Mucosa of rectum (tissue), 2 donors: ENCODE results near the gene ADAD1.
"Not testable (repeated sequence)": the region's sequence is repeated elsewhere in the genome, so short reads cannot be mapped to it uniquely, and the experiment has no call there.

Source experiments
- H3K27ac ChIP-seq, 2 donors: one replicate each; pipeline ENCODE4 v1.7.0; 2013; ENCODE audit warnings: inconsistent platforms in 2 of 2, low read depth in 2 of 2, low read length in 2 of 2
- H3K27me3 ChIP-seq, 2 donors: one replicate each; pipeline ENCODE4 v1.7.0; 2013; ENCODE audit warnings: low read length in 2 of 2; ENCODE audit not compliant: control insufficient read depth in 2 of 2, insufficient read depth in 2 of 2
- H3K36me3 ChIP-seq, 2 donors: one replicate each; pipeline ENCODE4 v1.7.0; 2013; ENCODE audit warnings: low read length in 2 of 2; ENCODE audit not compliant: control insufficient read depth in 2 of 2, insufficient read depth in 2 of 2
- H3K4me1 ChIP-seq, 2 donors: one replicate each; pipeline ENCODE4 v1.7.0; 2013; ENCODE audit warnings: low read length in 2 of 2, mild to moderate bottlenecking in 1 of 2; ENCODE audit not compliant: control insufficient read depth in 2 of 2, insufficient read depth in 2 of 2
- H3K4me3 ChIP-seq, 2 donors: one replicate each; pipeline ENCODE4 v1.7.0; 2013; ENCODE audit warnings: low read length in 2 of 2
- H3K9ac ChIP-seq, 2 donors: one replicate each; pipeline ENCODE4 v1.7.0; 2013; ENCODE audit warnings: low read length in 2 of 2, low read depth in 1 of 2, mild to moderate bottlenecking in 1 of 2
- H3K9me3 ChIP-seq, 2 donors: one replicate each; pipeline ENCODE4 v1.7.0; 2013; ENCODE audit warnings: low read length in 2 of 2; ENCODE audit not compliant: control insufficient read depth in 2 of 2
- donor health status: healthy.
- donor health status: Normal muscosa, but diverticular disease.

Gene ADAD1

GRCh38 chr4:122368786-122369185 lies 10.0 kb upstream of the ADAD1 start:
- H3K4me1 ChIP-seq, H3K27me3 ChIP-seq, H3K27ac ChIP-seq, H3K9ac ChIP-seq, H3K36me3 ChIP-seq, H3K9me3 ChIP-seq, H3K4me3 ChIP-seq: not testable (repeated sequence)

- Histone ChIP-seq H3K36me3 (no peaks in the 10 kb centered on the region), H3K4me1 (no peaks in the 10 kb centered on the region), H3K9me3 (no peaks in the 10 kb centered on the region), H3K4me3 (no peak overlapping the region), H3K9ac (no peak overlapping the region), H3K27me3 (no peaks in the 10 kb centered on the region), H3K27ac (no peak overlapping the region)
Measured at GRCh38 chr4:122377352-122377751, 1.5 kb upstream of the ADAD1 start.

- H3K4me1 ChIP-seq, result no peaks in the 10 kb centered on the region
- no peaks in the 10 kb centered on the region for H3K36me3 ChIP-seq
- H3K27me3 ChIP-seq, result no peaks in the 10 kb centered on the region
- no peaks in the 10 kb centered on the region for H3K9me3 ChIP-seq
- H3K9ac ChIP-seq, result no peak overlapping the region
- no peak overlapping the region for H3K27ac ChIP-seq
- H3K4me3 ChIP-seq, result no peak overlapping the region
Measured at GRCh38 chr4:122379239-122379638, 428 bp downstream of the ADAD1 start.

- Histone ChIP-seq H3K9me3 (no peaks in the 10 kb centered on the region), H3K27me3 (no peaks in the 10 kb centered on the region), H3K4me3 (no peak overlapping the region), H3K27ac (no peak overlapping the region), H3K4me1 (no peaks in the 10 kb centered on the region), H3K36me3 (no peaks in the 10 kb centered on the region), H3K9ac (no peak overlapping the region)
Measured at GRCh38 chr4:122383341-122383740, 4.5 kb downstream of the ADAD1 start.

GRCh38 chr4:122384245-122384644 lies 5.4 kb downstream of the ADAD1 start:
- H3K9ac ChIP-seq, result no peak overlapping the region
- H3K27ac ChIP-seq, result no peak overlapping the region
- H3K4me1 ChIP-seq, result no peaks in the 10 kb centered on the region
- no peaks in the 10 kb centered on the region for H3K9me3 ChIP-seq
- H3K4me3 ChIP-seq, result no peak overlapping the region
- H3K36me3 ChIP-seq, result no peaks in the 10 kb centered on the region
- H3K27me3 ChIP-seq, result no peaks in the 10 kb centered on the region

- no peaks in the 10 kb centered on the region for H3K27me3 ChIP-seq
- no peak overlapping the region for H3K9ac ChIP-seq
- H3K9me3 ChIP-seq, result no peaks in the 10 kb centered on the region
Measured at GRCh38 chr4:122393276-122393675, 14.5 kb downstream of the ADAD1 start.

GRCh38 chr4:122403861-122404260 lies 25.1 kb downstream of the ADAD1 start:
- H3K4me3 ChIP-seq, result no peak overlapping the region
- H3K4me1 ChIP-seq, result no peaks in the 10 kb centered on the region
- no peak overlapping the region for H3K9ac ChIP-seq
- no peaks in the 10 kb centered on the region for H3K9me3 ChIP-seq
- H3K27ac ChIP-seq, result no peak overlapping the region
- no peaks in the 10 kb centered on the region for H3K27me3 ChIP-seq
- H3K36me3 ChIP-seq, result no peaks in the 10 kb centered on the region

More at GRCh38 chr4:122393276-122393675, 14.5 kb downstream of the ADAD1 start:
- H3K4me3 ChIP-seq, result no peak overlapping the region
- H3K36me3 ChIP-seq, result no peaks in the 10 kb centered on the region
- H3K4me1 ChIP-seq, result no peaks in the 10 kb centered on the region
- H3K27ac ChIP-seq, result no peak overlapping the region

- Histone ChIP-seq H3K4me3 (no peak overlapping the region), H3K9ac (no peak overlapping the region), H3K36me3 (no peaks in the 10 kb centered on the region), H3K4me1 (no peaks in the 10 kb centered on the region), H3K27ac (no peak overlapping the region), H3K9me3 (no peaks in the 10 kb centered on the region), H3K27me3 (no peaks in the 10 kb centered on the region)
Measured at GRCh38 chr4:122412547-122412946, 33.7 kb downstream of the ADAD1 start.

- Histone ChIP-seq H3K27me3 (no peaks in the 10 kb centered on the region), H3K9ac (no peak overlapping the region), H3K9me3 (no peaks in the 10 kb centered on the region)
Measured at GRCh38 chr4:122423246-122423645, 44.4 kb downstream of the ADAD1 start.

GRCh38 chr4:122431351-122431750 lies 52.5 kb downstream of the ADAD1 start:
- H3K4me1 ChIP-seq, result no peaks in the 10 kb centered on the region
- H3K27me3 ChIP-seq, result no peaks in the 10 kb centered on the region
- H3K36me3 ChIP-seq, result no peaks in the 10 kb centered on the region
- no peaks in the 10 kb centered on the region for H3K9me3 ChIP-seq
- no peak overlapping the region for H3K9ac ChIP-seq
- H3K27ac ChIP-seq, result no peak overlapping the region
- no peak overlapping the region for H3K4me3 ChIP-seq

More at GRCh38 chr4:122423246-122423645, 44.4 kb downstream of the ADAD1 start:
- H3K36me3 ChIP-seq, result no peaks in the 10 kb centered on the region
- no peak overlapping the region for H3K27ac ChIP-seq
- no peak overlapping the region for H3K4me3 ChIP-seq
- H3K4me1 ChIP-seq, result no peaks in the 10 kb centered on the region

GRCh38 chr4:122434285-122434684 lies 55.5 kb downstream of the ADAD1 start:
- Histone ChIP-seq H3K9ac (no peak overlapping the region), H3K9me3 (no peaks in the 10 kb centered on the region), H3K27me3 (no peaks in the 10 kb centered on the region), H3K4me1 (no peaks in the 10 kb centered on the region), H3K27ac (no peak overlapping the region), H3K36me3 (no peaks in the 10 kb centered on the region), H3K4me3 (no peak overlapping the region)
